ENCODE data around the gene WDR82.

Gene WDR82

GRCh38 chr3:52253314-52254304, 24.8 kb downstream of the WDR82 start:
- peak; percentile 88 for DNase-seq

- no peak for DNase-seq
Observed at GRCh38 chr3:52250122-52250521, 28.3 kb downstream of the WDR82 start.

- DNase-seq = no peak
Observed at GRCh38 chr3:52249683-52250082, 28.8 kb downstream of the WDR82 start.

- no peak for DNase-seq
Observed at GRCh38 chr3:52248816-52249547, 29.5 kb downstream of the WDR82 start.

- DNase-seq = no peak
Observed at GRCh38 chr3:52248165-52248541, 30.3 kb downstream of the WDR82 start.

- DNase-seq = no peak
Observed at GRCh38 chr3:52247409-52248164, 30.9 kb downstream of the WDR82 start.

- no peak for DNase-seq
Observed at GRCh38 chr3:52246728-52247408, 31.6 kb downstream of the WDR82 start.

- DNase-seq = no peak
Observed at GRCh38 chr3:52246264-52246620, 32.2 kb downstream of the WDR82 start.

- peak; percentile 78 for DNase-seq
Observed at GRCh38 chr3:52245322-52246263, 32.9 kb downstream of the WDR82 start, which contains the start of gene PPM1M. Gene PPM1M (plus strand): TSS chr3:52245759. CDS start chr3:52245825, 66 bp downstream.

GRCh38 chr3:52243791-52244628, 34.4 kb downstream of the WDR82 start:
- peak; percentile 39 for DNase-seq

- no peak for DNase-seq
Observed at GRCh38 chr3:52242039-52242438, 36.4 kb downstream of the WDR82 start.

GRCh38 chr3:52240886-52241370, 37.5 kb downstream of the WDR82 start:
- peak; percentile 38 for DNase-seq

GRCh38 chr3:52240059-52240885, 38.2 kb downstream of the WDR82 start:
- peak; percentile 68 for DNase-seq

- peak; percentile 86 for DNase-seq
Observed at GRCh38 chr3:52238761-52239701, 39.4 kb downstream of the WDR82 start, which contains the start of gene TWF2. Gene TWF2 (minus strand): TSS chr3:52239158. CDS start chr3:52239016, 142 bp downstream.

GRCh38 chr3:52238193-52238760, 40.2 kb downstream of the WDR82 start:
- no peak for DNase-seq

- no peak for DNase-seq
Observed at GRCh38 chr3:52237657-52238172, 40.7 kb downstream of the WDR82 start.

GRCh38 chr3:52237006-52237656, 41.3 kb downstream of the WDR82 start:
- DNase-seq = no peak

Measured in CD4-positive, alpha-beta T cell treated with Interleukin-10 for 1 hour (primary cell).